GM21367 (cell line): ENCODE measurements around the gene HECW1.

Experiments used
- ATAC-seq: cut with Tn5 transposase; IDR thresholded peaks from one replicate; pipeline ENCODE4 v1.9.1; 2021; ENCODE audit not compliant: unreplicated experiment

Gene HECW1

GRCh38 chr7:43405948-43406347, 293.5 kb downstream of the HECW1 start:
- no peak for ATAC-seq

- ATAC-seq: no peak
These were observed 294.5 kb downstream of the HECW1 start for GRCh38 chr7:43406961-43407360.

- no peak for ATAC-seq
These were observed 296.5 kb downstream of the HECW1 start for GRCh38 chr7:43408981-43409380.

GRCh38 chr7:43417455-43417854, 305.0 kb downstream of the HECW1 start:
- ATAC-seq: no peak

- no peak for ATAC-seq
These were observed 318.0 kb downstream of the HECW1 start for GRCh38 chr7:43430411-43430810.

GRCh38 chr7:43431020-43431595, 318.7 kb downstream of the HECW1 start:
- ATAC-seq: no peak

GRCh38 chr7:43433639-43434038, 321.2 kb downstream of the HECW1 start:
- no peak for ATAC-seq

GRCh38 chr7:43437001-43437400, 324.6 kb downstream of the HECW1 start:
- ATAC-seq: no peak

- ATAC-seq: no peak
These were observed 326.5 kb downstream of the HECW1 start for GRCh38 chr7:43438897-43439479.

- peak; percentile 87 for ATAC-seq
These were observed 327.4 kb downstream of the HECW1 start for GRCh38 chr7:43439631-43440401.

- no peak for ATAC-seq
These were observed 329.0 kb downstream of the HECW1 start for GRCh38 chr7:43441231-43442130.

GRCh38 chr7:43443381-43443780, 330.9 kb downstream of the HECW1 start:
- no peak for ATAC-seq

- ATAC-seq: no peak
These were observed 332.5 kb downstream of the HECW1 start for GRCh38 chr7:43444711-43445578.

- ATAC-seq: no peak
These were observed 337.1 kb downstream of the HECW1 start for GRCh38 chr7:43449577-43449976.

GRCh38 chr7:43450894-43451293, 338.4 kb downstream of the HECW1 start:
- ATAC-seq: no peak

- ATAC-seq: peak; percentile 57
These were observed 342.6 kb downstream of the HECW1 start for GRCh38 chr7:43454936-43455518.

- no peak for ATAC-seq
These were observed 343.8 kb downstream of the HECW1 start for GRCh38 chr7:43456200-43456599.

- ATAC-seq: no peak
These were observed 346.0 kb downstream of the HECW1 start for GRCh38 chr7:43458330-43459018.

GRCh38 chr7:43459019-43459337, 346.5 kb downstream of the HECW1 start:
- ATAC-seq: no peak
